Measurements from ENCODE around the gene GGT6.
A peak's percentile ranks its signal among the peaks of the same experiment; 100 is the strongest.

Gene GGT6

GRCh38 chr17:4549781-4550533 is 10.4 kb downstream of the GGT6 start:
- no peak for DNase-seq

GRCh38 chr17:4548721-4549531 is 11.5 kb downstream of the GGT6 start:
- no peak for DNase-seq

GRCh38 chr17:4548061-4548461 is 12.3 kb downstream of the GGT6 start:
- no peak for DNase-seq

GRCh38 chr17:4547118-4547906 is 13.1 kb downstream of the GGT6 start:
- DNase-seq, result no peak

- DNase-seq, result no peak
Measured at GRCh38 chr17:4545217-4545951, 15.0 kb downstream of the GGT6 start.

GRCh38 chr17:4544951-4545216 is 15.5 kb downstream of the GGT6 start:
- no peak for DNase-seq

- DNase-seq, result no peak
Measured at GRCh38 chr17:4544135-4544950, 16.0 kb downstream of the GGT6 start.

GRCh38 chr17:4543557-4544026 is 16.8 kb downstream of the GGT6 start:
- no peak for DNase-seq

GRCh38 chr17:4542726-4543191 is 17.6 kb downstream of the GGT6 start:
- DNase-seq, result no peak

- DNase-seq, result no peak
Measured at GRCh38 chr17:4542003-4542725, 18.2 kb downstream of the GGT6 start.

GRCh38 chr17:4541328-4542002 is 18.9 kb downstream of the GGT6 start:
- no peak for DNase-seq

GRCh38 chr17:4540687-4541327 is 19.6 kb downstream of the GGT6 start:
- DNase-seq, result no peak

GRCh38 chr17:4540224-4540651 is 20.1 kb downstream of the GGT6 start:
- DNase-seq, result peak; percentile 26

- DNase-seq, result no peak
Measured at GRCh38 chr17:4539576-4540223, 20.7 kb downstream of the GGT6 start.

GRCh38 chr17:4539025-4539424 is 21.4 kb downstream of the GGT6 start:
- DNase-seq, result peak; percentile 13

GRCh38 chr17:4538236-4539002 is 22.0 kb downstream of the GGT6 start:
- DNase-seq, result no peak

- DNase-seq, result peak; percentile 71
Measured at GRCh38 chr17:4537451-4538235, 22.7 kb downstream of the GGT6 start.

Data from NCI-H1694 treated with DMSO at 0.1 percent for 48 hours (cell line).